Neutrophil (primary cell): ENCODE data around the gene DOCK9.

Source experiments
- H3K27ac ChIP-seq: fragments of 200-600 bp; sonication (generic); 2 replicates; pipeline ENCODE4 v1.5.1; 2016; ENCODE audit warnings: mild to moderate bottlenecking, moderate library complexity
- H3K27me3 ChIP-seq: fragments of 200-600 bp; sonication (generic); 2 replicates; pipeline ENCODE4 v1.6.0; 2016; ENCODE audit warnings: mild to moderate bottlenecking
- H3K36me3 ChIP-seq: fragments of 200-600 bp; sonication (generic); 2 replicates; pipeline ENCODE4 v1.5.1; 2017
- H3K4me1 ChIP-seq, 2 experiments: fragments of 200-600 bp in 1 of 2; sonication (generic) in 1 of 2; 1 replicate in 1 of 2; 2 replicates in 1 of 2; pipeline versions ENCODE4 v1.5.1 to v1.6.1; 2013 to 2016; ENCODE audit warnings: low read depth in 1 of 2, low read length in 1 of 2, mild to moderate bottlenecking in 1 of 2, moderate library complexity in 1 of 2; ENCODE audit not compliant: control insufficient read depth in 1 of 2, insufficient read depth in 1 of 2
- H3K4me3 ChIP-seq, 2 experiments: fragments of 200-600 bp in 1 of 2; sonication (generic) in 1 of 2; 1 replicate in 1 of 2; 2 replicates in 1 of 2; pipeline ENCODE4 v1.5.1; 2013 to 2016; ENCODE audit warnings: low read depth in 1 of 2, low read length in 1 of 2, mild to moderate bottlenecking in 1 of 2, moderate library complexity in 1 of 2
- H3K9me3 ChIP-seq: fragments of 200-600 bp; sonication (generic); 2 replicates; pipeline ENCODE4 v1.5.1; 2016
- CTCF ChIP-seq: fragments of 200-600 bp; sonication (generic); IDR thresholded peaks from 2 replicates; pipeline ENCODE4 v1.5.1; 2016; ENCODE audit warnings: antibody characterized with exemption

Gene DOCK9

GRCh38 chr13:98842070-98842469, 135.8 kb downstream of the DOCK9 start:
- TF ChIP-seq CTCF: no peak
- Histone ChIP-seq H3K9me3 (no peaks in the 10 kb centered on the region), H3K36me3 (no peaks in the 10 kb centered on the region), H3K27ac (no peak overlapping the region), H3K4me3 (no peak overlapping the region), H3K4me1 (no peaks in the 10 kb centered on the region), H3K27me3 (peaks cover 79% of the 10 kb centered on the region)

- peaks cover 74% of the 10 kb centered on the region for H3K27me3 ChIP-seq
- no peak for TF ChIP-seq CTCF
- H3K27ac ChIP-seq: no peak overlapping the region
- no peaks in the 10 kb centered on the region for H3K4me1 ChIP-seq
- H3K9me3 ChIP-seq: no peaks in the 10 kb centered on the region
- H3K4me3 ChIP-seq: no peak overlapping the region
- no peaks in the 10 kb centered on the region for H3K36me3 ChIP-seq
These were observed 137.8 kb downstream of the DOCK9 start for GRCh38 chr13:98839856-98840769.

- no peaks in the 10 kb centered on the region for H3K9me3 ChIP-seq
- no peak overlapping the region for H3K4me3 ChIP-seq
- TF ChIP-seq CTCF: no peak
- no peaks in the 10 kb centered on the region for H3K36me3 ChIP-seq
- no peak overlapping the region for H3K27ac ChIP-seq
- peaks cover 73% of the 10 kb centered on the region for H3K27me3 ChIP-seq
- no peaks in the 10 kb centered on the region for H3K4me1 ChIP-seq
These were observed 139.1 kb downstream of the DOCK9 start for GRCh38 chr13:98838776-98839175.

GRCh38 chr13:98837896-98838295, 140.0 kb downstream of the DOCK9 start:
- H3K4me3 ChIP-seq: no peak overlapping the region
- no peaks in the 10 kb centered on the region for H3K36me3 ChIP-seq
- H3K4me1 ChIP-seq: no peaks in the 10 kb centered on the region
- peaks cover 74% of the 10 kb centered on the region for H3K27me3 ChIP-seq
- no peak for TF ChIP-seq CTCF
- no peaks in the 10 kb centered on the region for H3K9me3 ChIP-seq
- H3K27ac ChIP-seq: no peak overlapping the region

- H3K27ac ChIP-seq: no peak overlapping the region
These were observed 142.7 kb downstream of the DOCK9 start for GRCh38 chr13:98835156-98835555.

More at GRCh38 chr13:98835156-98835555, 142.7 kb downstream of the DOCK9 start:
- no peak overlapping the region for H3K4me3 ChIP-seq
- no peaks in the 10 kb centered on the region for H3K36me3 ChIP-seq
- H3K9me3 ChIP-seq: no peaks in the 10 kb centered on the region
- H3K4me1 ChIP-seq: no peaks in the 10 kb centered on the region
- peaks cover 87% of the 10 kb centered on the region for H3K27me3 ChIP-seq
- no peak for TF ChIP-seq CTCF
